GM21717 (cell line): Measurements from ENCODE around the gene DCAF6.
"Not testable (repeated sequence)": the region's sequence is repeated elsewhere in the genome, so short reads cannot be mapped to it uniquely, and the experiment has no call there.

Experiments used
- ATAC-seq: cut with Tn5 transposase; IDR thresholded peaks from one replicate; pipeline ENCODE4 v1.9.1; 2021; ENCODE audit warnings: mild to moderate bottlenecking, moderate library complexity; ENCODE audit not compliant: unreplicated experiment

DCAF6 gene

DNA sequence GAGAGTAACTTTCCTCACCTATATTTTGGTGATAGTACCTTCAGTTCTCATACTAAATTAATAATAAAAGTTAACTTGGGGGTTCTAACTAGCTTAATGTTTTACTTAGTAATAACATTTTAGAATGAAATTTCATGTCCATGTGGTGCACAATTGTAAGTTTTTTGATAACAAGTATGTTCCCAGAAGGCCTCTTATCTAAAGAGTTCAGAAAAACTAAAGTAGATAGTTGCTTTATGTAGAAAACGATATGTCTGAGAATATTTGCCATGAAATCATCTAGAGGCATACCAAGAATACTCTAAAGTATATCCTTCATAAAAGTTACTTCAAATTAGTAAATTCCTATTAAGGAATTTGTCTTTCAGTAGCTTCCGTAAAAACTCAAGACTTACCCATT is 12.4 kb upstream of the DCAF6 start:
- no peak for ATAC-seq

- no peak for ATAC-seq
Measured at GRCh38 chr1:167924543-167925231, 11.8 kb upstream of the DCAF6 start.

DNA sequence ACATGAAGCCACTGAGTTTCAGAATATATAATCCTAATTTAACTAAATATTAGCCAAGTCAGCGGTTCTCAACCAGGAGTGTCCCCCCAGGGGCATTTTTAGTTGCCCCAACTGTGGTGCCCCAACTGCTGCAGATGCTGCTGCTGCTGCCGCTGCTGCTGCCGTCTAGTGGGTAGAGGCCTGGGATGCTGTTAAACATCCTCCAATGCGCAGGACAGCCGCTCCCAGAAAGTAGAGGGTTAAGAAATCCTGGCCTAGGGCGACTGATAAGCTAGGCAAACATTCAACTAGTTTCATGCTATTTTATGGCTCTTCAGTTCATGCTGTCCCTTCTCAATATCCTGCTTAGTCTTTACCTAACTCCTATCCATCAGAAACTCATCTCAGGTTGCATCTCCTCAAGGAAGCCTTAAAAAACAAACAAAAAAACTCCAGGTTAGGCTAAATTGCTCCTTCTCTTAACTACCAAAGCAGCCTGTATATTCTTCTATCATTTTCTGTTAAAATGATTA is 9.9 kb upstream of the DCAF6 start:
- ATAC-seq = no peak

- ATAC-seq = no peak
Measured at GRCh38 chr1:167927046-167927754, 9.3 kb upstream of the DCAF6 start.

- ATAC-seq = no peak
Measured at GRCh38 chr1:167928457-167928852, 8.0 kb upstream of the DCAF6 start.

GRCh38 chr1:167928919-167929318 is 7.6 kb upstream of the DCAF6 start:
- not testable (repeated sequence) for ATAC-seq

DNA sequence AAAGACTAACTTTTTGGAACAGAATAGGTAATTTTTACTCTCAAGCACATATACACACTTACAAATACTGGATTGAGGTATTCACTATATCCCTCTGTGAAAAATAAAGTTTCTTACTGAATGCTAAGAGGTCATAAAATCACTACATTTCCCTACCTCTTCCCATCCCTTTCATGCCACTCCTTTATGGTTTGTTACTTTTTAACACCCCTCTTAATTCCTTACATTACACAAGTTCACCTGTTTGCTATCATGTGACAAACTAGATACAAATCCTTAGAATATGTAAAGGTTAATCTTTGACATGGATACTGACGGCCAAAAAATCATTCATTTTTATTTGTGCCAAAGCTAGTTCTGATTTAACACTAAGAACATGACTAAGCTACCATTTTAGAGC is 6.8 kb upstream of the DCAF6 start:
- no peak for ATAC-seq

DNA sequence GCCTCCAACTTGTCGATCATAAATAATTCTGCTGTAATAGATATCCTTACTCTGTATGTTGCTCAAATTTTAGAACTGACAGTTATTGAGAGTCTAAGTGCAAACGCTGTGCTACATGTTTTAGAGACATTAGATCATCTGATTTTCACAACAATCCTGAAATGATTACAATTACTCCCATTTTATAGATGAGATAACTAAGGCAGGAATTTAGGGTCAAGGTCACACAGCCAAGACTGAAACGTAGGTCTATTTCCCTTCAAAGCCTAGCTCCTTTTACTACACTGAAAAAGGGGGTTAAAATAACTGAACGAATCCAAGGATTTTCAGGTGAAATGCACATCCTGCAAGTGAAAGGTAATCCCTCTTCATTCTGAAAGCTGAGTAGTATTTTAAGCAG is 2.7 kb upstream of the DCAF6 start:
- no peak for ATAC-seq

GRCh38 chr1:167934426-167935215 is 1.9 kb upstream of the DCAF6 start:
- ATAC-seq = no peak

- peak; percentile 11 for ATAC-seq
Measured at GRCh38 chr1:167935216-167936067, 1.0 kb upstream of the DCAF6 start.

GRCh38 chr1:167936930-167937708 is 636 bp downstream of the DCAF6 start, which contains the start of gene MPC2:
MPC2 (minus strand) TSS chr1:167937072; CDS start chr1:167935841, 1,231 bp downstream.
- ATAC-seq = peak; percentile 26

- no peak for ATAC-seq
Measured at GRCh38 chr1:167937709-167938010, 1.2 kb downstream of the DCAF6 start.

DNA sequence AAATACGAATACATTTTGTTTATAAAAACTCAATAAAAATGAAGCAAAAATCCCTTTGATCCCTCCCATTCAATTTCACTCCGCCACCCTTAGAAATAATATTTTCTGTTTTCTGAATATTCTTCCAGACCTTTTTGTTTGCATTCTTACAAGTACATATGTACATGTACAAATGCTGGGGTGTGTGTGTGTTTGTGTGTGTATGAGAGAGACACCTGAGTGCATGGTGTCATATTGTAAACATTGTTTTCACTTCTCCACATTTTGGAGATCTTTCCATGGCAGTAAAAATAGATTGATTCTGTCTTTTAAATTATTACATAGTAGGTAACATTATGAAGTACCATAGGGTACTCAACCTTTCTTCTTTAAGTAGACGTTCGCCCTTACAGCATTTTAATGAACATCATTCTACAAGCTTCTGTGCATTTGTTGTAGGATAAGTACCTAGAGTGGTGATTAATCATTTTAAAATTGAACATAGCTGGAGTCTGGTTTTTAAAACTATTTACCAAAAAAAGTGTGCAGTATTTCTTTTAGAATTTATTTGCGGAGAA is 1.7 kb downstream of the DCAF6 start:
- ATAC-seq = no peak

DNA sequence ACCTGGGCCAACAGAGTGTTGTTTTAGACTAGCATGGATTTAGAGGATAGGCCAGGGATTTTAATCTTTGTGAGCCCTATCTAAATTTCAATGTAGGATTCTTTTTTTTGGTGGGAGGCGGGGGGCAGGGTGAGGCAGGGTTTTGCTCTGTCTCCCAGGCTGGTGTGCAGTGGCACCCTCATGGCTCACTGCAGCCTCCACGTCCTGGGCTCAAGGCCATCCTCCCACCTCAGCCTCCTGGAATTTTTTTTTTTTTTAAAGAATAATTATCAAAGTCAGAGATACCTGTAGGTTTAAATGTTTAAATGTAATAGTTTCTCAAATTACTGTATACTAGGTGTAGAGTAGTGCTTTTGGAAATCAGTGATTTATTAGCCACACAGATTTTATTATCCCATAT is 3.8 kb downstream of the DCAF6 start:
- ATAC-seq = no peak

- no peak for ATAC-seq
Measured at GRCh38 chr1:167943541-167943940, 7.1 kb downstream of the DCAF6 start.

- ATAC-seq = no peak
Measured at GRCh38 chr1:167947733-167948132, 11.2 kb downstream of the DCAF6 start.

GRCh38 chr1:167949785-167950184 is 13.3 kb downstream of the DCAF6 start:
- no peak for ATAC-seq

GRCh38 chr1:167950569-167950968 is 14.1 kb downstream of the DCAF6 start:
- no peak for ATAC-seq

GRCh38 chr1:167955915-167956314 is 19.4 kb downstream of the DCAF6 start:
- ATAC-seq = no peak

- ATAC-seq = no peak
Measured at GRCh38 chr1:167957710-167958109, 21.2 kb downstream of the DCAF6 start.
